Hematopoietic multipotent progenitor cell treated with erythropoietin and hydrocortisone succinate and interleukin-3 and kit ligand, for 15 days (in vitro differentiated cells): ENCODE measurements around the gene DNAJA3.

Experiments used
- DNase-seq: peaks from one replicate; pipeline ENCODE4 v3.0.0-alpha.2; 2015; ENCODE audit warnings: low spot score

The DNAJA3 gene

GRCh38 chr16:4435337-4436067, 9.8 kb downstream of the DNAJA3 start:
- no peak for DNase-seq

DNA sequence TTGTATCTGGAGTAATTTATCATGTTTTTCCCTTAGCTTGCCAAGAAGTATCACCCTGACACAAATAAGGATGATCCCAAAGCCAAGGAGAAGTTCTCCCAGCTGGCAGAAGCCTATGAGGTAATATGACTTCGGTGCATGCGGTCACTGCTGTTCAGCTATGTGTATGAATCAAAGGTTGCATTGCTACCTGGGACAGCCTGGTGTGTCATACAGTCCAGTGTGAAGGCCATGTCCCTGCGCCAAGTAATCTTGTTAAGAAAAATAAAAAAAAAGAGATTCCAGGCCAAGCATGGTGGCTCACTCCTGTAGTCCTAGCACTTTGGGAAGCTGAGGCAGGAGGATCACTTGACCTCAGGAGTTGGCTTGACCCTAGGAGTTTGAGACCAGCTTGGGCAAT, 11.7 kb downstream of the DNAJA3 start:
- DNase-seq = no peak

DNA sequence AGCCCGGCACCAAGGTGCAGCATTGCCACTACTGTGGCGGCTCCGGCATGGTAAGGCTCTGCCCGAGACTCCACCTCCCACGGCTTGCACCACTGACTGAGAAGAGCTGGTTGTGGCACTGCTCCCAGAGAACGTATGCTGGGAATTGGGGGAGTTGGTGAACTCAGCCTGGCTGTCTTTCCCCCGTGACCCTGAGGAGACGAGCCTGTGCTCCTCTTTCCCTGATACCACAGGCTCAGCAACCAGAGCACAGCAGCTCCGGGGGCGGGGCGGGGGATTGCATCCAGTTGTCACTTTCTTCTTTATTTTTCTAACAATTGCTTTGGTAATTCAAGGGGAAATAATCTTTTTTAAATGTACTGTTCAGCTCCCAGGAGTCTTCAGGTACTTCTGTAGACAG, 16.7 kb downstream of the DNAJA3 start:
- DNase-seq = no peak

GRCh38 chr16:4443271-4443670, 17.6 kb downstream of the DNAJA3 start:
- no peak for DNase-seq

GRCh38 chr16:4443986-4444385, 18.3 kb downstream of the DNAJA3 start:
- no peak for DNase-seq

GRCh38 chr16:4450430-4450829, 24.8 kb downstream of the DNAJA3 start:
- DNase-seq = no peak

DNA sequence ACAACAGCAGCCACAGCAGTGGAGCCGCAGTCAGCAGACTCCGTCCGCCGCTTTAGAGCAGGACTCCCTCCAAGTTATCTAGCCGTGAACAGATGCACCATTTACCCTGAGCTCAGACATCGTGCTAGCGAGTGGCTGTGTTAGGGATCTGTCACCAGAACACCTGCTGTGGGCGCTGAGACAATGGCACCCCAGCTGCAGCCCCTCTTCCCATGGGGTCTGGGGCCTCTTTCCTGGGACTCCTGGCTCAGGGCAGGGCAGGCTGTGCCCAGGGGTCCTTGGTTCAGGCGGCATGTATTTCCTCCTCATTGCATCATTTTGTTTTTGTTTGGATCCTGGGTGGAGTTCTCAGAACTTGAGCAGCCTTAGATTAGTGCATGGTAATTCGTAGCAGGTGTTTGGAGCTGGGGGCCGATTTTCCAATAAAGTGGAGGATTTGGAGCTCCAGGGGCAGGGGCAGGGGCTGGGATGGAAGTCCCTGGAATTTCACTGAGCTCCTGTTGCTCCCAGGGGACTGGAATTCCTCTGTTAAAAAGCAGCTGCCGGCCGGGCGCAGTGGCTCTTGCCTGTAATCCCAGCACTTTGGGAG, 25.4 kb downstream of the DNAJA3 start:
- DNase-seq = no peak

- no peak for DNase-seq
Measured at GRCh38 chr16:4452674-4453073, 27.0 kb downstream of the DNAJA3 start.

- no peak for DNase-seq
Measured at GRCh38 chr16:4454623-4455022, 29.0 kb downstream of the DNAJA3 start.

- DNase-seq = no peak
Measured at GRCh38 chr16:4455081-4455480, 29.4 kb downstream of the DNAJA3 start.

GRCh38 chr16:4455951-4456350, 30.3 kb downstream of the DNAJA3 start:
- DNase-seq = no peak

DNA sequence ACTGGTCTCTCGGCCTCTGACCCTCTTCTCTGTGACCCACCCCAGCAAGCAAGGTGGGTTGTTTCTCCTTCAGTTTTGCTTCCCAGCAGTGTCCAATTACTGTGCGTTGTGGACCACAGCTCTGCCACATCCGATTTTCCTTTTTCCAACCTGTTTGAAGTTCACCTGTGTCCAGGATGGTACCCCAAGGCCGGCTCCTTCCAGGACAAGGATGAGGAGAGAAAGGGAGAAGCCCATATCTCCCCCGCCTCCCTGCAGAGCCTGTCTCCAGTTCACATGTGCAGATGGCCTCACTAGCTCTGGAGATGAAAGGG, 35.2 kb downstream of the DNAJA3 start:
- DNase-seq = no peak

DNA sequence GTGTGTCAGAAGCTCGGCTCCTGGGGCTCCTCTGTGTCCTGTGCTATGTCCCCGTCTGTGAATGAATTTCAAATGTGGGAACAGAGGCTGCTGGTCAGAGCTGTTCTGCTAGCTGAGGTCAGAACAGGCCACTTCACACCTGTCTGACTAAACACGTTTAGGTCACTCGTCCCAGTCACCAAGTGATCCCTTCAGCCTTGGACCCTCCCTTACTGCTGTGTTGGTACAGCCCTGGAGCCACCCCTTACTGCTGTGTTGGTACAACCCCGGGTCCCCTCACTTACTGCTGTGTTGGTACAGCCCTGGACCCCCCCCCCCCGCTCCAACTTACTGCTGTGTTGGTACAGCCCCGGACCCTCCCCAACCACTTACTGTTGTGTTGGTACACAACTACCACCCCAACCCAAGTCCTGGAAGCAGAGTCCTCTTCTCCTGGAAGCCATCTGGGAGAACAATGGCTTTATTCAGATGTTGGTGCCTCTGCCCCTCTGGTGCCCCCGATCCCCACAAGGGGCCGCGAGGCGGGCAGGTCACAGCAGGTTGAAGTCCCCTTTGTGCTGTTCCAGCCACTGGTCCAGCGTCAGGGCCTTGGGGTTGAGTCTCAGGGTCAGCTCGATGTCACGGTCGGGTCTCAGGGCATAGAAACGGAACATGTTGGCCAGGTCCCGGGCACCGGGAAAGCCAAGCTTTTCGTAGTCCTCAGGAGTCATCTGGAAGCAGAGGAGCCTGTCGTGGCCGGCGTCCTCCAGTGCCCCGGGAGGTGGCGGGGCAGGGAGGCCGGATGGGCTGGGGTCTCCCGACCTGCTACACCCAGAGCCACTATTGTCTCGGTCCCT, 35.8 kb downstream of the DNAJA3 start:
- DNase-seq = no peak

- DNase-seq = no peak
Measured at GRCh38 chr16:4463522-4464163, 38.0 kb downstream of the DNAJA3 start.

GRCh38 chr16:4465977-4466779, 40.5 kb downstream of the DNAJA3 start:
- DNase-seq = no peak

DNA sequence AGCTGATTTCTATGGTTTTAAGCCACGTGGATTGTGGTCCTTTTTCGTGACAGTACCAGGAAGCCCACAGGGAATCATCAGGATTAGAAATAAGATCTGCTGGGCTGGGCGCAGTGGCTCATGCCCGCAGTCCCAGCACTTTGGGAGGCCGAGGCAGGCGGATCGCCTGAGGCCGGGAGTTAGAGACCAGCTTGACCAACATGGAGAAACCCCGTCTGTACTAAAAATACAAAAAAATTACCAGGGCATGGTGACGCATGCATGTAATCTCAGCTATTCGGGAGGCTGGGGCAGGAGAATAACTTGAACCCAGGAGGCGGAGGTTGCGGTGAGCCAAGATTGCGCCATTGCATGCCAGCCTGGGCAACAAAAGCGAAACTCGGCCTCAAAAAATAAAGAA, 42.2 kb downstream of the DNAJA3 start:
- no peak for DNase-seq

DNA sequence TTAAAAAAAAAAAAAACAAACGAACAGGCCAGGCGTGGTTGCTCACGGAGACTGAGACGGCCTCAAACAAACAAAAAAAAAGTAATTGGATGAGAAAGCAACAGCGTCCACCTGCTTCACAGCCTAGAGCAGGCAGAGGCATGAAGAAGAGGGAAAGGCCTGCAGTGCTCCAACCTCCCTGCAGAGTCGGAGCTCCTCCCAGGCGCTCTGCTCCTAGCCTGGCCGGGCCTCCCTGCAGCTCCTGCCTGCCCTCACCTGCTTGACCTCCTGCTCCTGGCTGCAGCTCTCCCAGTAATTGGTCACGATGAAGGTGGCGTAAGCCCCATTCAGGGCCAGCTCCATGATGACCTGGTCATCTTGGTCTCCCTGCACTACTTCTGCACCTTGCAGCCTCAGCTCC, 43.3 kb downstream of the DNAJA3 start:
- no peak for DNase-seq

DNA sequence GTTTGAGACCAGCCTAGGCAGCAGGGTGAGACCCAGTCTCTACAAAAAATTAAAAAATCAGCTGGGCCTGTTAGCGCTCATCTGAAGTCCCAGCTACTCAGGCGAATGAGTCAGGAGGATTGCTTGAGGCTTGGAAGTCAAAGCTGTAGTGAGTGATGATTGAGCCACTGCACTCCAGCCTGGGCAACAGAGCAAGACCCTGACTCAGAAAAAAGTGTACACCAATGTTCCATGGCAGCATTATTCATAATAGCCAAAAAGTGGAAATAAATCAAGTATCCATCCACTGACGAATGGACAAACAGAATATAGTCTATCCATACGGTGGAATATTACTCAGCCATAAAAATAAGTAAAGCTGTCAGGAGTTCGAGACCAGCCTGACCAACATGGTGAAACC, 46.2 kb downstream of the DNAJA3 start:
- no peak for DNase-seq

DNA sequence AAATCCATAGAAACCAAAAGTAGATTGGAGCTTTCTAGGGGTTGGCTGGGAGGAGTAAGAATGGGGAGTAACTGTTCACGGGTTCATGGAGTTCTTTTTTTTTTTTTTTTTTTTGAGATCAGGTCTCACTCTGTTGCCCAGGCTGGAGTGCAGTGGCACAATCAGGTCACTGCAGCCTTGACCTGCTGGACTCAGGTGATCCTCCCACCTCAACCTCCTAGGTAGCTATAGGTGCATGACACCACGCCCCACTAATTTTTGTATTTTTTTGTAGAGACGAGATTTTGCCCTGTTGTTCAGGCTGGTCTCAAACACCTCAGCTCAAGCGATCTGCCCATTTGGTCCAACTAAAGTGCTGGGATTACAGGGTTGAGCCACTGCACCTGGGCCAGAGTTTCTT, 47.2 kb downstream of the DNAJA3 start:
- no peak for DNase-seq

DNA sequence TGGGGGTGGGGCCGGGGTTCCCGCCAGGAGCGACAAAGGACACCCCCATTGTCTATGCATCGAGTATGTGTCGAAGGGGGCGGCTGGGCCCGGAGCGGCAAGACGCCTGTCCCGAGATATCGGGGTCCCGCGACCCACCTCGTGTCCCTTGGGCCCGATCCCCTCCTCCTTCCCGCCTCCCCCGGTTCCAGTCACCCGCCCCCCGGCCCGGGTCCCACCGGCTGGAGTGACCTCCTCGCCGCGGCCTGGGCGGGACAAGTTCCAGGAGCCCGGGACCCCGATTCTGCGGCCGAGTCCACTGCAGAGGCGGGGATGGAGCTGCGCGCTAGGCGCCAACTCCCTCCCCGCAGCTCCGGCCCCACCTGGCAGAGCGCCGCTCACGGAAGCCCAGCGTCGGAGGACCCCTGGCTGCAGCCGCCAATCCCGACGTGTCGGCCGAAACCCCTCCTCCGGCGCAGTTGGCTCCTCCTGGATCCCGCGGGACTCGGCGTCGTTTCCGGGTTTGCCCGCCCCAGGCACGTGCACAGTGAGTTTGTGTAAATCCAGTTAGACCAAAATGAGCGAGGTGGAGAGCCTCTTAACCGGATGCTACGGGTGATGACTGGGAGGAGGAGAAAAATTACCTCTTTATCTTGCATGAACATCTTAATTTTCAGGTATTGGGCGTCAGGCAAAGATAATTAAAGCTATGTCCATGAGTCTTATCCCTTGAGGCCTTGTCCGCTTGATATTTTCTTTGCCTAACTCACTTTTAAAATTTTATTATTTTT, 48.7 kb downstream of the DNAJA3 start, which contains the start of gene NMRAL1:
TSS of gene NMRAL1 (minus strand) at position 434 of the 770 bp plus-strand sequence. CDS start 493 bp downstream, outside the sequence.
- DNase-seq = peak; percentile 30
